HEK293 (cell line): ENCODE data around the gene GMDS.

Source experiments
- CTCF ChIA-PET: fragments of 350-600 bp; formaldehyde crosslinking; extraction: SDS; loops from one replicate; lab custom pipeline; 2021; ENCODE audit warnings: antibody characterized with exemption; lab: Yijun Ruan, JAX
- POLR2A ChIA-PET: fragments of 300-600 bp; formaldehyde crosslinking; extraction: SDS; loops from one replicate; lab custom pipeline; 2020; ENCODE audit warnings: antibody characterized with exemption, inconsistent platforms; lab: Yijun Ruan, JAX
- H3K27ac ChIP-seq: fragments of 200-500 bp; sonication (Bioruptor generic); 2 replicates; pipeline ENCODE4 v1.5.1; 2014; ENCODE audit warnings: low read depth, low read length, control low read depth, inconsistent platforms; ENCODE audit errors: extremely low read depth
- H3K36me3 ChIP-seq, 2 experiments: fragments of 200-500 bp in 1 of 2; sonication (Bioruptor generic) in 1 of 2; 1 replicate in 1 of 2; 2 replicates in 1 of 2; pipeline ENCODE4 v1.5.1; 2014 to 2017; ENCODE audit warnings: inconsistent platforms in 2 of 2, low read length in 2 of 2; ENCODE audit not compliant: control insufficient read depth in 2 of 2, insufficient read depth in 1 of 2
- H3K4me1 ChIP-seq: fragments of 200-500 bp; sonication (Bioruptor generic); 2 replicates; pipeline ENCODE4 v1.5.1; 2014; ENCODE audit warnings: mild to moderate bottlenecking, low read length, inconsistent platforms; ENCODE audit not compliant: control insufficient read depth, insufficient read depth
- H3K4me3 ChIP-seq: 2 replicates; pipeline ENCODE4 v1.5.1; 2011; ENCODE audit warnings: low read depth, mild to moderate bottlenecking, control low read depth, low read length, moderate library complexity
- H3K9me3 ChIP-seq: fragments of 200-500 bp; sonication (Bioruptor generic); 2 replicates; pipeline ENCODE4 v1.5.1; 2014; ENCODE audit warnings: low read depth, low read length, inconsistent platforms; ENCODE audit not compliant: control insufficient read depth, insufficient read depth
- KLF1 ChIP-seq: fragments of 450-650 bp; formaldehyde crosslinking; IDR thresholded peaks from 2 replicates; pipeline ENCODE4 v1.5.1; 2016; ENCODE audit warnings: missing biosample characterization, missing genetic modification characterization
- KLF8 ChIP-seq: fragments of 450-650 bp; formaldehyde crosslinking; IDR thresholded peaks from 2 replicates; pipeline ENCODE4 v1.5.1; 2016; ENCODE audit warnings: missing biosample characterization, missing genetic modification characterization
- OVOL3 ChIP-seq: fragments of 450-650 bp; formaldehyde crosslinking; IDR thresholded peaks from 2 replicates; pipeline ENCODE4 v1.5.1; 2016; ENCODE audit warnings: missing biosample characterization, missing genetic modification characterization
- PBX3 ChIP-seq: sonication (generic); formaldehyde crosslinking; IDR thresholded peaks from 2 replicates; pipeline ENCODE4 v1.8.1; 2022; ENCODE audit warnings: mild to moderate bottlenecking, moderate library complexity, missing genetic modification reagents
- REPIN1 ChIP-seq: fragments of 450-650 bp; formaldehyde crosslinking; IDR thresholded peaks from 2 replicates; pipeline ENCODE4 v1.5.1; 2017; ENCODE audit warnings: missing biosample characterization, missing genetic modification characterization, low read depth
- SETDB1 ChIP-seq: IDR thresholded peaks from one replicate; pipeline ENCODE4 v1.6.1; 2017; ENCODE audit warnings: mild to moderate bottlenecking, low read length, moderate library complexity, mixed read lengths; ENCODE audit not compliant: insufficient read length
- ZBTB11 ChIP-seq: fragments of 450-650 bp; formaldehyde crosslinking; conservative IDR thresholded peaks from 2 replicates; pipeline ENCODE4 v1.5.1; 2016; ENCODE audit warnings: low read depth, missing biosample characterization, missing genetic modification characterization
- ZBTB8A ChIP-seq: fragments of 450-650 bp; formaldehyde crosslinking; IDR thresholded peaks from 2 replicates; pipeline ENCODE4 v1.5.1; 2016; ENCODE audit warnings: missing biosample characterization, missing genetic modification characterization
- ZFHX2 ChIP-seq: fragments of 450-650 bp; formaldehyde crosslinking; conservative IDR thresholded peaks from 2 replicates; pipeline ENCODE4 v1.5.1; 2016; ENCODE audit warnings: missing biosample characterization, missing genetic modification characterization
- ZNF138 ChIP-seq: fragments of 450-650 bp; formaldehyde crosslinking; IDR thresholded peaks from 2 replicates; pipeline ENCODE4 v1.5.1; 2016; ENCODE audit warnings: missing biosample characterization, missing genetic modification characterization, borderline replicate concordance
- ZNF148 ChIP-seq: fragments of 450-650 bp; formaldehyde crosslinking; IDR thresholded peaks from 2 replicates; pipeline ENCODE4 v1.5.0; 2017; ENCODE audit warnings: missing biosample characterization, missing genetic modification characterization, borderline replicate concordance
- ZNF16 ChIP-seq: fragments of 450-650 bp; formaldehyde crosslinking; IDR thresholded peaks from 2 replicates; pipeline ENCODE4 v1.5.1; 2016; ENCODE audit warnings: low read depth, missing biosample characterization, missing genetic modification characterization
- ZNF239 ChIP-seq: fragments of 450-650 bp; formaldehyde crosslinking; IDR thresholded peaks from 2 replicates; pipeline ENCODE4 v1.5.1; 2016; ENCODE audit warnings: missing biosample characterization, missing genetic modification characterization
- ZNF248 ChIP-seq: fragments of 450-650 bp; formaldehyde crosslinking; IDR thresholded peaks from 2 replicates; pipeline ENCODE4 v1.5.1; 2017; ENCODE audit warnings: missing biosample characterization, missing genetic modification characterization
- ZNF266 ChIP-seq: fragments of 450-650 bp; formaldehyde crosslinking; IDR thresholded peaks from 2 replicates; pipeline ENCODE4 v1.5.1; 2016; ENCODE audit warnings: missing biosample characterization, missing genetic modification characterization, low read depth
- ZNF324 ChIP-seq: fragments of 450-650 bp; formaldehyde crosslinking; IDR thresholded peaks from 2 replicates; pipeline ENCODE4 v1.5.1; 2016; ENCODE audit warnings: missing biosample characterization, missing genetic modification characterization
- ZNF350 ChIP-seq: fragments of 450-650 bp; formaldehyde crosslinking; IDR thresholded peaks from 2 replicates; pipeline ENCODE4 v1.5.0; 2017; ENCODE audit warnings: missing biosample characterization, mild to moderate bottlenecking, missing genetic modification characterization
- ZNF394 ChIP-seq: fragments of 450-650 bp; formaldehyde crosslinking; IDR thresholded peaks from 2 replicates; pipeline ENCODE4 v1.5.1; 2016; ENCODE audit warnings: missing biosample characterization, missing genetic modification characterization, mild to moderate bottlenecking, moderate library complexity, borderline replicate concordance
- ZNF426 ChIP-seq: fragments of 450-650 bp; formaldehyde crosslinking; IDR thresholded peaks from 2 replicates; pipeline ENCODE4 v1.5.1; 2017; ENCODE audit warnings: missing biosample characterization, missing genetic modification characterization, mild to moderate bottlenecking, inconsistent platforms, moderate library complexity
- ZNF473 ChIP-seq: fragments of 450-650 bp; formaldehyde crosslinking; IDR thresholded peaks from 2 replicates; pipeline ENCODE4 v1.5.1; 2017; ENCODE audit warnings: missing biosample characterization, missing genetic modification characterization
- ZNF514 ChIP-seq: fragments of 450-650 bp; formaldehyde crosslinking; IDR thresholded peaks from 2 replicates; pipeline ENCODE4 v1.5.1; 2016; ENCODE audit warnings: missing biosample characterization, missing genetic modification characterization
- ZNF623 ChIP-seq: fragments of 450-650 bp; formaldehyde crosslinking; IDR thresholded peaks from 2 replicates; pipeline ENCODE4 v1.5.1; 2016; ENCODE audit warnings: missing biosample characterization, missing genetic modification characterization
- ZNF624 ChIP-seq: fragments of 450-650 bp; formaldehyde crosslinking; IDR thresholded peaks from 2 replicates; pipeline ENCODE4 v1.5.1; 2017; ENCODE audit warnings: missing biosample characterization, missing genetic modification characterization
- ZSCAN4 ChIP-seq: fragments of 450-650 bp; formaldehyde crosslinking; IDR thresholded peaks from 2 replicates; pipeline ENCODE4 v1.5.1; 2017; ENCODE audit warnings: missing biosample characterization, missing genetic modification characterization

Gene GMDS

GRCh38 chr6:1651362-1651761, 594.0 kb downstream of the GMDS start:
- ChIA-PET CTCF (interaction anchor here (0.8 kb wide), 1 partner anchor 36 kb away, joined by 3 read pairs; no protein-coding TSS in a partner anchor), POLR2A (no interaction called here)
- Histone ChIP-seq H3K27ac (no peak overlapping the region), H3K36me3 (no peaks in the 10 kb centered on the region), H3K4me1 (no peaks in the 10 kb centered on the region), H3K4me3 (no peak overlapping the region), H3K9me3 (no peaks in the 10 kb centered on the region)
- TF ChIP-seq KLF1 (tag by site-specific recombination) (peak; percentile 62), REPIN1 (no peak)

- peaks cover 4% of the 10 kb centered on the region; the same call in 1 of the 2 replicates for H3K4me1 ChIP-seq
- H3K27ac ChIP-seq, result no peak overlapping the region
- H3K36me3 ChIP-seq, result no peaks in the 10 kb centered on the region
- TF ChIP-seq ZBTB8A (tag by site-specific recombination), result no peak
- TF ChIP-seq ZNF514, result no peak
- TF ChIP-seq KLF8 (tag by site-specific recombination), result no peak
- TF ChIP-seq ZNF623 (tag by site-specific recombination), result no peak
- no peak for TF ChIP-seq ZNF266 (tag by site-specific recombination)
- no peak for TF ChIP-seq ZNF248 (tag by site-specific recombination)
- no peak for TF ChIP-seq PBX3 (CRISPR knock-in tag)
- no peak for TF ChIP-seq ZNF624 (tag by site-specific recombination)
- no peak for TF ChIP-seq ZNF473
- TF ChIP-seq ZNF426 (tag by site-specific recombination), result no peak
- no peak for TF ChIP-seq SETDB1
- no peak for TF ChIP-seq ZNF394 (tag by site-specific recombination)
- TF ChIP-seq, all 188 proteins: peak for 0
- ChIA-PET CTCF (no interaction called here), POLR2A (no interaction called here)
- no peaks in the 10 kb centered on the region for H3K9me3 ChIP-seq
- H3K4me3 ChIP-seq, result no peak overlapping the region
Measured at GRCh38 chr6:1645466-1646185, 599.8 kb downstream of the GMDS start.

GRCh38 chr6:1644516-1645060, 600.8 kb downstream of the GMDS start:
- peaks cover 4% of the 10 kb centered on the region; the same call in 1 of the 2 replicates for H3K4me1 ChIP-seq
- CTCF ChIA-PET, result no interaction called here
- H3K4me3 ChIP-seq, result no peak overlapping the region
- no peaks in the 10 kb centered on the region for H3K9me3 ChIP-seq
- no peak overlapping the region for H3K27ac ChIP-seq
- H3K36me3 ChIP-seq, result no peaks in the 10 kb centered on the region
- POLR2A ChIA-PET, result no interaction called here
- TF ChIP-seq ZSCAN4 (tag by site-specific recombination), result no peak
- no peak for TF ChIP-seq ZNF324 (tag by site-specific recombination)
- no peak for TF ChIP-seq ZNF148 (tag by site-specific recombination)
- no peak for TF ChIP-seq ZNF16 (tag by site-specific recombination)
- no peak for TF ChIP-seq ZBTB11 (tag by site-specific recombination)
- TF ChIP-seq ZNF624 (tag by site-specific recombination), result no peak
- TF ChIP-seq ZNF239, result no peak
- TF ChIP-seq ZNF350 (tag by site-specific recombination), result no peak
- TF ChIP-seq ZFHX2 (tag by site-specific recombination), result no peak
- no peak for TF ChIP-seq OVOL3 (tag by site-specific recombination)
- TF ChIP-seq ZNF138 (tag by site-specific recombination), result no peak
